ENCODE results near the gene PRKCH. TPM values are rescaled to one million over a fixed set of nuclear protein-coding genes. Genes with fewer than 3 reads are reported as not detected.

The PRKCH gene
- total and polyA plus RNA-seq, 8 donors: 35.2 to 48.8 (median 43.1) TPM

DNA sequence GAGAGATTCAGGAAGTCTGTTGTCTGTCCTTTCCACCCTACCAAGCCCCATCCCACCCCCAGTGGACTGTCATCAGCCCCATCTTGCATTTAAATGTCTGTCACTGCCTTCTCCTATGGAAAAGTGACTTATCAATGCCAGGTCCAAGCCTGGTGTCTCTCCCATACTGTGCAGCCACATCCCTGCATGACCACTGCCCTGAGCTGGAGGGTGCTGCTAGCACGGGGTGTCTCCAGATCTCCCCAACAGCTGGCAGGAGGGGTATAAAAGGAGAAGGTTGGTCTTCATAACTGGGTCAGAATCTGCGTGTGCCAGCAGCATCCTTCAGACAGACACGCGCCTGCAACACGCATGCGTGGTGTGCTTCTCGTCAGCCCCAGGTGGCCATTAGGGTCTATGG, 219.6 kb downstream of the PRKCH start:
- Histone ChIP-seq H3K9me3 (no peaks in the 10 kb centered on the region), H3K4me3 (no peak overlapping the region), H3K27me3 (no peaks in the 10 kb centered on the region), H3K27ac (no peak overlapping the region), H3K4me1 (peaks cover 34 to 61% of the 10 kb centered on the region in 2 donors), H3K36me3 (peaks cover 0 to 7% of the 10 kb centered on the region in 2 donors)
- intact Hi-C loops (cut with DNase I): no loop called here
- TF ChIP-seq, protein P1, sequence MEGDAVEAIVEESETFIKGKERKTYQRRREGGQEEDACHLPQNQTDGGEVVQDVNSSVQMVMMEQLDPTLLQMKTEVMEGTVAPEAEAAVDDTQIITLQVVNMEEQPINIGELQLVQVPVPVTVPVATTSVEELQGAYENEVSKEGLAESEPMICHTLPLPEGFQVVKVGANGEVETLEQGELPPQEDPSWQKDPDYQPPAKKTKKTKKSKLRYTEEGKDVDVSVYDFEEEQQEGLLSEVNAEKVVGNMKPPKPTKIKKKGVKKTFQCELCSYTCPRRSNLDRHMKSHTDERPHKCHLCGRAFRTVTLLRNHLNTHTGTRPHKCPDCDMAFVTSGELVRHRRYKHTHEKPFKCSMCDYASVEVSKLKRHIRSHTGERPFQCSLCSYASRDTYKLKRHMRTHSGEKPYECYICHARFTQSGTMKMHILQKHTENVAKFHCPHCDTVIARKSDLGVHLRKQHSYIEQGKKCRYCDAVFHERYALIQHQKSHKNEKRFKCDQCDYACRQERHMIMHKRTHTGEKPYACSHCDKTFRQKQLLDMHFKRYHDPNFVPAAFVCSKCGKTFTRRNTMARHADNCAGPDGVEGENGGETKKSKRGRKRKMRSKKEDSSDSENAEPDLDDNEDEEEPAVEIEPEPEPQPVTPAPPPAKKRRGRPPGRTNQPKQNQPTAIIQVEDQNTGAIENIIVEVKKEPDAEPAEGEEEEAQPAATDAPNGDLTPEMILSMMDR (IDR thresholded peaks at IDR 0.05): no peak
- ATAC-seq (no peak), DNase-seq (no peak)

GRCh38 chr14:61542848-61543790, 221.7 kb downstream of the PRKCH start:
- peak; percentile 75 for ATAC-seq
- intact Hi-C loops (cut with DNase I): no loop called here
- H3K27me3 ChIP-seq: no peaks in the 10 kb centered on the region
- peaks cover 19 to 59% of the 10 kb centered on the region in 2 donors for H3K4me1 ChIP-seq
- no peak overlapping the region for H3K4me3 ChIP-seq
- DNase-seq: no peak
- peak overlapping the region; percentile 66 for H3K27ac ChIP-seq
- TF ChIP-seq, protein P1 (IDR thresholded peaks at IDR 0.05): no peak
- H3K9me3 ChIP-seq: no peaks in the 10 kb centered on the region
- H3K36me3 ChIP-seq: peaks cover 0 to 18% of the 10 kb centered on the region in 2 donors

DNA sequence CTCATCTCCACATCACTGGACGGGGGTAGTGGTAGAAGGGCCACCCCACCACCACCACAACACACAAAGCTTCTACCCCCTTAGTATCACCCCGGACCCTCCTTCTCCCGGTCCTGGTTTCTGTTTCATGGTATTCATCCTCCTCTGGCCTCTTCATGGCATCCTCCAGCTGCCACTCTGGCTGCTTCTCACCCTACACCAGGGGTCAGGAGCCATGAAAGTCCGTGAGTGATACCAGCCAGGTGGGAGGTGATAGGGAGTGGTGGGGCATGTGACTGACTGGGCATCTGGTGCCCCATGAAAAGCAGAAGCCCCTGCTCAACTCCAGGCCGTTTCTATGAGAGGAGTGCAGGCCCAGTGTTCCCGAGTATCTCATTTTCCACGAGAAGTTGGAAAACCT, 222.6 kb downstream of the PRKCH start:
- Histone ChIP-seq H3K9me3 (no peaks in the 10 kb centered on the region), H3K4me3 (no peak overlapping the region), H3K27me3 (no peaks in the 10 kb centered on the region), H3K4me1 (peaks cover 14 to 59% of the 10 kb centered on the region in 2 donors), H3K27ac (peak overlapping the region; percentile 66), H3K36me3 (peaks cover 0 to 24% of the 10 kb centered on the region in 2 donors)
- DNase-seq: no peak
- intact Hi-C loops (cut with DNase I): no loop called here
- no peak for ATAC-seq
- TF ChIP-seq, protein P1 (IDR thresholded peaks at IDR 0.05): no peak

GRCh38 chr14:61544448-61545330, 223.3 kb downstream of the PRKCH start:
- Histone ChIP-seq H3K4me3 (no peak overlapping the region), H3K27ac (peak overlapping the region; percentile 66), H3K9me3 (no peaks in the 10 kb centered on the region), H3K4me1 (peaks cover 14 to 66% of the 10 kb centered on the region in 2 donors), H3K36me3 (peaks cover 0 to 31% of the 10 kb centered on the region in 2 donors), H3K27me3 (no peaks in the 10 kb centered on the region)
- DNase-seq: no peak
- peak; percentile 4 for ATAC-seq
- TF ChIP-seq, protein P1 (IDR thresholded peaks at IDR 0.05): no peak
- intact Hi-C loops (cut with DNase I): no loop called here
